GM18498 (cell line): ENCODE results near the gene NKAIN4.

Experiments used
- ATAC-seq: cut with Tn5 transposase; IDR thresholded peaks from one replicate; pipeline ENCODE4 v1.9.1; 2021; ENCODE audit warnings: mild to moderate bottlenecking, moderate library complexity; ENCODE audit not compliant: unreplicated experiment

The NKAIN4 gene

GRCh38 chr20:63198606-63199005, 55.7 kb downstream of the NKAIN4 start:
- no peak for ATAC-seq

- no peak for ATAC-seq
Observed at GRCh38 chr20:63196768-63197470, 57.3 kb downstream of the NKAIN4 start.

- ATAC-seq = no peak
Observed at GRCh38 chr20:63194797-63195173, 59.5 kb downstream of the NKAIN4 start.

GRCh38 chr20:63194007-63194796, 60.1 kb downstream of the NKAIN4 start:
- no peak for ATAC-seq

GRCh38 chr20:63192721-63193120, 61.5 kb downstream of the NKAIN4 start:
- no peak for ATAC-seq

GRCh38 chr20:63191400-63191799, 62.9 kb downstream of the NKAIN4 start:
- ATAC-seq = no peak

- ATAC-seq = no peak
Observed at GRCh38 chr20:63190828-63191227, 63.4 kb downstream of the NKAIN4 start.
